DMS79 treated with DMSO at 0.1 percent for 48 hours (cell line): ENCODE measurements around the gene MSX1.

ENCODE experiments used
- DNase-seq: peaks from one replicate; lab custom pipeline; 2025; lab: John Stamatoyannopoulos, UW

The MSX1 gene

GRCh38 chr4:4841156-4841555 is 18.3 kb upstream of the MSX1 start:
- no peak for DNase-seq

GRCh38 chr4:4842476-4843441 is 16.7 kb upstream of the MSX1 start:
- no peak for DNase-seq

- DNase-seq, result no peak
These were observed 15.7 kb upstream of the MSX1 start for GRCh38 chr4:4843635-4844291.

- no peak for DNase-seq
These were observed 14.4 kb upstream of the MSX1 start for GRCh38 chr4:4845027-4845426.

GRCh38 chr4:4847011-4847410 is 12.5 kb upstream of the MSX1 start:
- DNase-seq, result no peak

- DNase-seq, result no peak
These were observed 10.9 kb upstream of the MSX1 start for GRCh38 chr4:4848540-4848939.

- DNase-seq, result no peak
These were observed 10.4 kb upstream of the MSX1 start for GRCh38 chr4:4849106-4849505.

- DNase-seq, result no peak
These were observed 9.8 kb upstream of the MSX1 start for GRCh38 chr4:4849524-4850193.

GRCh38 chr4:4851081-4851480 is 8.4 kb upstream of the MSX1 start:
- no peak for DNase-seq

- no peak for DNase-seq
These were observed 7.6 kb upstream of the MSX1 start for GRCh38 chr4:4851906-4852305.

- no peak for DNase-seq
These were observed 6.7 kb upstream of the MSX1 start for GRCh38 chr4:4852591-4853362.

- no peak for DNase-seq
These were observed 6.1 kb upstream of the MSX1 start for GRCh38 chr4:4853371-4853823.

- no peak for DNase-seq
These were observed 5.4 kb upstream of the MSX1 start for GRCh38 chr4:4853921-4854648.

GRCh38 chr4:4854649-4855295 is 4.7 kb upstream of the MSX1 start:
- no peak for DNase-seq

GRCh38 chr4:4855301-4856070 is 4.0 kb upstream of the MSX1 start:
- no peak for DNase-seq

- DNase-seq, result no peak
These were observed 3.1 kb upstream of the MSX1 start for GRCh38 chr4:4856071-4857000.

- no peak for DNase-seq
These were observed 2.3 kb upstream of the MSX1 start for GRCh38 chr4:4857001-4857808.
